SK-N-SH (cell line): ENCODE results near the gene PRKG1.

Experiments used
- EP300 ChIP-seq, 2 experiments: IDR thresholded peaks; 2 replicates each; pipeline versions ENCODE4 v1.4.0 to v1.6.1; 2012; ENCODE audit warnings: borderline replicate concordance in 1 of 2, low read depth in 1 of 2, low read length in 1 of 2
- FOXM1 ChIP-seq: IDR thresholded peaks from 2 replicates; pipeline ENCODE4 v1.4.0; 2012; ENCODE audit warnings: low read depth, mild to moderate bottlenecking
- NFIC ChIP-seq: IDR thresholded peaks from 2 replicates; pipeline ENCODE4 v1.4.0; 2012; ENCODE audit warnings: borderline replicate concordance
- TF ChIP-seq, protein P1 (sequence below): fragments of 200-600 bp; sonication (generic); IDR thresholded peaks from 2 replicates; pipeline ENCODE4 v1.6.1; 2017; ENCODE audit warnings: antibody characterized with exemption, mild to moderate bottlenecking, moderate library complexity
- TF ChIP-seq, protein P2 (sequence below): fragments of 150-350 bp; IDR thresholded peaks from 2 replicates; pipeline ENCODE4 v1.6.1; 2016; ENCODE audit warnings: mild to moderate bottlenecking, low read depth, low read length

DNA sequence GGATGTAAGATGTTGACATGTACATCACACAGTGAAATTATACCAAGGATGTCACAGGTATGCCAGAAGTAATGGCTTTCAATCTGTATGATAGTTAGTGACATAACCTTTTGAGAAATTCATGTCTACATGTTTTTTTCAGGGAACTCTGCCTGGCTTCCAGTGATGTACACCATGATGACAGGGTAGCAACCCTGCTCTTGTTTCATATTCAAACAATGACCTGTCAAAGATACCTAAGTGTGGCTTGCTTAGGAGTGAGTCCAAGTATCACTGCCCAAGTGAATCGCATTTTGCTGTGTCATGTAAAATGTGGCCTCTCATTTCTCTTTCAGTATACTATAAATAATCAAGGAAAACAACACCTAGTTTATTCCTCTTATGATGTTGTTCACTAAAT is 1033.9 kb downstream of the PRKG1 start:
- TF ChIP-seq EP300 (IDR thresholded peaks at IDR 0.05; ENCODE audit: borderline replicate concordance in 1 of 2, low read depth in 1 of 2, low read length in 1 of 2) (no peak), FOXM1 (no peak), NFIC (no peak)
- TF ChIP-seq, protein P1, sequence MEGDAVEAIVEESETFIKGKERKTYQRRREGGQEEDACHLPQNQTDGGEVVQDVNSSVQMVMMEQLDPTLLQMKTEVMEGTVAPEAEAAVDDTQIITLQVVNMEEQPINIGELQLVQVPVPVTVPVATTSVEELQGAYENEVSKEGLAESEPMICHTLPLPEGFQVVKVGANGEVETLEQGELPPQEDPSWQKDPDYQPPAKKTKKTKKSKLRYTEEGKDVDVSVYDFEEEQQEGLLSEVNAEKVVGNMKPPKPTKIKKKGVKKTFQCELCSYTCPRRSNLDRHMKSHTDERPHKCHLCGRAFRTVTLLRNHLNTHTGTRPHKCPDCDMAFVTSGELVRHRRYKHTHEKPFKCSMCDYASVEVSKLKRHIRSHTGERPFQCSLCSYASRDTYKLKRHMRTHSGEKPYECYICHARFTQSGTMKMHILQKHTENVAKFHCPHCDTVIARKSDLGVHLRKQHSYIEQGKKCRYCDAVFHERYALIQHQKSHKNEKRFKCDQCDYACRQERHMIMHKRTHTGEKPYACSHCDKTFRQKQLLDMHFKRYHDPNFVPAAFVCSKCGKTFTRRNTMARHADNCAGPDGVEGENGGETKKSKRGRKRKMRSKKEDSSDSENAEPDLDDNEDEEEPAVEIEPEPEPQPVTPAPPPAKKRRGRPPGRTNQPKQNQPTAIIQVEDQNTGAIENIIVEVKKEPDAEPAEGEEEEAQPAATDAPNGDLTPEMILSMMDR, result no peak
- TF ChIP-seq, protein P2, sequence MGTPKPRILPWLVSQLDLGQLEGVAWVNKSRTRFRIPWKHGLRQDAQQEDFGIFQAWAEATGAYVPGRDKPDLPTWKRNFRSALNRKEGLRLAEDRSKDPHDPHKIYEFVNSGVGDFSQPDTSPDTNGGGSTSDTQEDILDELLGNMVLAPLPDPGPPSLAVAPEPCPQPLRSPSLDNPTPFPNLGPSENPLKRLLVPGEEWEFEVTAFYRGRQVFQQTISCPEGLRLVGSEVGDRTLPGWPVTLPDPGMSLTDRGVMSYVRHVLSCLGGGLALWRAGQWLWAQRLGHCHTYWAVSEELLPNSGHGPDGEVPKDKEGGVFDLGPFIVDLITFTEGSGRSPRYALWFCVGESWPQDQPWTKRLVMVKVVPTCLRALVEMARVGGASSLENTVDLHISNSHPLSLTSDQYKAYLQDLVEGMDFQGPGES, result no peak
